SK-N-SH (cell line): ENCODE results near the gene ELOVL4. TPM values are rescaled to one million over a fixed set of nuclear protein-coding genes. Genes with fewer than 3 reads are reported as not detected.

Source experiments
- CTCF ChIA-PET: fragments of 300-600, 350-600 bp; formaldehyde crosslinking; extraction: SDS; loops from one replicate; lab custom pipeline; 2021; lab: Yijun Ruan, JAX
- POLR2A ChIA-PET: fragments of 350-600 bp; sonication (Branson Sonifier 250); formaldehyde crosslinking; extraction: SDS; loops from one replicate; lab custom pipeline; 2020; ENCODE audit warnings: antibody characterized with exemption, inconsistent platforms; lab: Yijun Ruan, JAX
- DNase-seq: peaks from one replicate; pipeline ENCODE4 v3.0.0; 2012
- H2AFZ ChIP-seq: fragments of 200-600 bp; sonication (generic); 2 replicates; pipeline ENCODE4 v1.8.1; 2016; ENCODE audit warnings: antibody characterized with exemption, mild to moderate bottlenecking, low read depth
- H3F3A ChIP-seq: fragments of 200-600 bp; sonication (generic); replicated peaks from 2 replicates; pipeline ENCODE3; 2016; ENCODE audit warnings: antibody characterized with exemption, mild to moderate bottlenecking; ENCODE audit not compliant: insufficient read depth
- H3K27ac ChIP-seq, 2 experiments: fragments of 200-500 bp in 1 of 2; fragments of 200-600 bp in 1 of 2; sonication (Bioruptor generic) in 1 of 2; sonication (generic), shearing (Covaris generic) in 1 of 2; 2 replicates each; pipeline versions ENCODE4 v1.5.1 to v1.6.1; 2014 to 2016; ENCODE audit warnings: low read depth in 2 of 2, inconsistent platforms in 1 of 2, low read length in 1 of 2, mild to moderate bottlenecking in 1 of 2, mixed read lengths in 1 of 2
- H3K27me3 ChIP-seq: fragments of 200-600 bp; sonication (generic), shearing (Covaris generic); 2 replicates; pipeline ENCODE4 v1.6.1; 2016; ENCODE audit warnings: mixed run types; ENCODE audit not compliant: insufficient read depth
- H3K36me3 ChIP-seq, 2 experiments: fragments of 200-500 bp in 1 of 2; fragments of 200-600 bp in 1 of 2; sonication (Bioruptor generic) in 1 of 2; sonication (generic) in 1 of 2; replicated peaks in 1 of 2; 2 replicates each; pipeline versions ENCODE3 to v1.5.1; 2014 to 2016; ENCODE audit warnings: low read length in 1 of 2, mild to moderate bottlenecking in 1 of 2; ENCODE audit not compliant: insufficient read depth in 2 of 2, control insufficient read depth in 1 of 2
- H3K4me1 ChIP-seq, 2 experiments: fragments of 200-500 bp in 1 of 2; fragments of 200-600 bp in 1 of 2; sonication (Bioruptor generic) in 1 of 2; sonication (generic), shearing (Covaris generic) in 1 of 2; 2 replicates each; pipeline versions ENCODE4 v1.5.1 to v1.6.1; 2014 to 2016; ENCODE audit warnings: low read depth in 1 of 2, low read length in 1 of 2, mixed run types in 1 of 2; ENCODE audit not compliant: insufficient read depth in 2 of 2, control insufficient read depth in 1 of 2
- H3K4me2 ChIP-seq: fragments of 200-600 bp; sonication (generic), shearing (Covaris generic); 2 replicates; pipeline ENCODE4 v1.6.1; 2017; ENCODE audit warnings: mixed run types
- H3K4me3 ChIP-seq, 2 experiments: fragments of 200-500 bp in 1 of 2; fragments of 200-600 bp in 1 of 2; sonication (Bioruptor generic) in 1 of 2; sonication (generic), shearing (Covaris generic) in 1 of 2; 2 replicates each; pipeline versions ENCODE4 v1.5.1 to v1.8.1; 2014 to 2016; ENCODE audit warnings: low read depth in 2 of 2, inconsistent platforms in 1 of 2, low read length in 1 of 2, mild to moderate bottlenecking in 1 of 2, mixed read lengths in 1 of 2, moderate library complexity in 1 of 2
- H3K79me2 ChIP-seq: fragments of 200-600 bp; sonication (generic); 2 replicates; pipeline ENCODE4 v1.8.1; 2017; ENCODE audit warnings: mild to moderate bottlenecking; ENCODE audit not compliant: insufficient read depth
- H3K9ac ChIP-seq: fragments of 200-600 bp; sonication (generic); 2 replicates; pipeline ENCODE4 v1.6.1; 2017; ENCODE audit warnings: mixed run types
- H3K9me2 ChIP-seq: fragments of 200-600 bp; sonication (generic); 2 replicates; pipeline ENCODE4 v1.6.1; 2017; ENCODE audit warnings: mixed run types
- H3K9me3 ChIP-seq: fragments of 200-600 bp; sonication (generic); 2 replicates; pipeline ENCODE4 v1.6.1; 2017; ENCODE audit warnings: mixed run types, mild to moderate bottlenecking, moderate library complexity
- H4K20me1 ChIP-seq: fragments of 200-600 bp; sonication (generic); 2 replicates; pipeline ENCODE4 v1.6.1; 2017; ENCODE audit warnings: mild to moderate bottlenecking, mixed run types; ENCODE audit not compliant: insufficient read depth
- EZH2phosphoT487 ChIP-seq: fragments of 200-600 bp; sonication (generic); IDR thresholded peaks from 2 replicates; pipeline ENCODE4 v1.6.1; 2017; ENCODE audit warnings: low read depth, mixed run types, mild to moderate bottlenecking, antibody characterized with exemption, moderate library complexity, borderline replicate concordance
- FOSL2 ChIP-seq: IDR thresholded peaks from 2 replicates; pipeline ENCODE4 v1.4.0; 2012; ENCODE audit warnings: low read depth, mild to moderate bottlenecking, moderate library complexity, borderline replicate concordance
- GATA2 ChIP-seq: sonication (generic); formaldehyde crosslinking; IDR thresholded peaks from 2 replicates; pipeline ENCODE4 v1.5.0; 2020; ENCODE audit warnings: mild to moderate bottlenecking, missing genetic modification reagents
- JUND ChIP-seq: IDR thresholded peaks from 2 replicates; pipeline ENCODE4 v1.4.0; 2012
- RAD21 ChIP-seq: IDR thresholded peaks from 2 replicates; pipeline ENCODE4 v1.6.1; 2012; ENCODE audit warnings: mild to moderate bottlenecking, low read length
- RFX5 ChIP-seq: IDR thresholded peaks from 2 replicates; pipeline ENCODE4 v1.6.1; 2012; ENCODE audit warnings: mild to moderate bottlenecking, improper control_type of control experiment, low read length
- SIN3A ChIP-seq: IDR thresholded peaks from 2 replicates; pipeline ENCODE4 v1.6.1; 2012; ENCODE audit warnings: low read depth, mild to moderate bottlenecking, low read length, moderate library complexity, borderline replicate concordance
- TAF1 ChIP-seq: IDR thresholded peaks from 2 replicates; pipeline ENCODE4 v1.6.1; 2012; ENCODE audit warnings: low read depth, mild to moderate bottlenecking, low read length, moderate library complexity, borderline replicate concordance
- TCF12 ChIP-seq: IDR thresholded peaks from 2 replicates; pipeline ENCODE4 v1.4.0; 2012
- WGBS: methylation state at CpG from one replicate; pipeline ENCODE4 v1.1.6; 2017; ENCODE audit warnings: low lambda C conversion rate; 5-methylcytosine and 5-hydroxymethylcytosine counted together
- polyA plus RNA-seq, 3 experiments: library from polyadenylated mRNA; depleted of rRNA; stranded (reverse); fragments of >200 nt; gene quantifications; 2 replicates each; pipeline ENCODE4 v1.2.3, GENCODE V29; 2012
- TF ChIP-seq, protein P1 (sequence below): IDR thresholded peaks from 2 replicates; pipeline ENCODE4 v1.6.1; 2012; ENCODE audit warnings: mild to moderate bottlenecking, low read depth, low read length, moderate library complexity
- TF ChIP-seq, protein P2 (sequence below): fragments of 150-350 bp; IDR thresholded peaks from 2 replicates; pipeline ENCODE4 v1.6.1; 2016; ENCODE audit warnings: mild to moderate bottlenecking, low read depth, low read length
- TF ChIP-seq, protein P3 (sequence below): IDR thresholded peaks from 2 replicates; pipeline ENCODE4 v1.4.0; 2012; ENCODE audit warnings: low read depth, borderline replicate concordance
- TF ChIP-seq, protein P4 (sequence below): fragments of 150-350 bp; IDR thresholded peaks from 2 replicates; pipeline ENCODE4 v1.6.1; 2017; ENCODE audit warnings: antibody characterized with exemption, low read length, low read depth, borderline replicate concordance
- TF ChIP-seq, protein P5 (sequence below): IDR thresholded peaks from 2 replicates; pipeline ENCODE4; 2012

The ELOVL4 gene
- polyA plus RNA-seq, 1 of the 3 experiments (the other 2 are of a cell fraction) = 1.9 TPM

DNA sequence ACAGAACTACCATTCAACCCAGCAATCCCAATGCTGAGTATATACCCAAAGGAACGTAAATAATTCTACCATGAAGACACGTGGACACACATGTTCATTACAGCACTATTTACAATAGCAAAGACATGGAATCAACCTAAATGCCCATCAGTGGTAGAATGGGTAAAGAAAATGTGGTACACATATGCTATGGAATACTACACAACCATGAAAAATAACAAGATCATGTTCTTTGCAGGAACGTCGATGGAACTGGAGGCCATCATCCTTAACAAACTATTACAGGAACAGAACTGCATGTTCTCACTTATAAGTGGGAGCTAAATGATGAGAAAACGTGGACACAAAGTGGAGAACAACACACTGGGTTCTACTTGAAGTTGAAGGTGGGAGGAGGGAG lies 22.4 kb upstream of the ELOVL4 start:
- TF ChIP-seq FOSL2 (no peak), SIN3A (no peak), EZH2phosphoT487 (no peak)
- TF ChIP-seq, protein P1, sequence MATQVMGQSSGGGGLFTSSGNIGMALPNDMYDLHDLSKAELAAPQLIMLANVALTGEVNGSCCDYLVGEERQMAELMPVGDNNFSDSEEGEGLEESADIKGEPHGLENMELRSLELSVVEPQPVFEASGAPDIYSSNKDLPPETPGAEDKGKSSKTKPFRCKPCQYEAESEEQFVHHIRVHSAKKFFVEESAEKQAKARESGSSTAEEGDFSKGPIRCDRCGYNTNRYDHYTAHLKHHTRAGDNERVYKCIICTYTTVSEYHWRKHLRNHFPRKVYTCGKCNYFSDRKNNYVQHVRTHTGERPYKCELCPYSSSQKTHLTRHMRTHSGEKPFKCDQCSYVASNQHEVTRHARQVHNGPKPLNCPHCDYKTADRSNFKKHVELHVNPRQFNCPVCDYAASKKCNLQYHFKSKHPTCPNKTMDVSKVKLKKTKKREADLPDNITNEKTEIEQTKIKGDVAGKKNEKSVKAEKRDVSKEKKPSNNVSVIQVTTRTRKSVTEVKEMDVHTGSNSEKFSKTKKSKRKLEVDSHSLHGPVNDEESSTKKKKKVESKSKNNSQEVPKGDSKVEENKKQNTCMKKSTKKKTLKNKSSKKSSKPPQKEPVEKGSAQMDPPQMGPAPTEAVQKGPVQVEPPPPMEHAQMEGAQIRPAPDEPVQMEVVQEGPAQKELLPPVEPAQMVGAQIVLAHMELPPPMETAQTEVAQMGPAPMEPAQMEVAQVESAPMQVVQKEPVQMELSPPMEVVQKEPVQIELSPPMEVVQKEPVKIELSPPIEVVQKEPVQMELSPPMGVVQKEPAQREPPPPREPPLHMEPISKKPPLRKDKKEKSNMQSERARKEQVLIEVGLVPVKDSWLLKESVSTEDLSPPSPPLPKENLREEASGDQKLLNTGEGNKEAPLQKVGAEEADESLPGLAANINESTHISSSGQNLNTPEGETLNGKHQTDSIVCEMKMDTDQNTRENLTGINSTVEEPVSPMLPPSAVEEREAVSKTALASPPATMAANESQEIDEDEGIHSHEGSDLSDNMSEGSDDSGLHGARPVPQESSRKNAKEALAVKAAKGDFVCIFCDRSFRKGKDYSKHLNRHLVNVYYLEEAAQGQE = no peak
- ChIA-PET POLR2A (no interaction called here), CTCF (no interaction called here)
- H3F3A ChIP-seq = no peaks in the 10 kb centered on the region
- no peak overlapping the region for H3K9ac ChIP-seq
- H3K36me3 ChIP-seq = no peaks in the 10 kb centered on the region
- no peaks in the 10 kb centered on the region for H3K27me3 ChIP-seq
- DNase-seq = no peak
- no peak overlapping the region for H3K4me2 ChIP-seq
- H3K9me3 ChIP-seq = no peaks in the 10 kb centered on the region
- H3K27ac ChIP-seq = no peak overlapping the region
- no peaks in the 10 kb centered on the region for H3K9me2 ChIP-seq
- no peaks in the 10 kb centered on the region for H3K4me1 ChIP-seq
- no peaks in the 10 kb centered on the region for H3K79me2 ChIP-seq
- H2AFZ ChIP-seq = no peak overlapping the region
- H3K4me3 ChIP-seq = no peak overlapping the region
- H4K20me1 ChIP-seq = no peaks in the 10 kb centered on the region
- 37% methylated on average over 5 of the region's 5 CpGs for WGBS

DNA sequence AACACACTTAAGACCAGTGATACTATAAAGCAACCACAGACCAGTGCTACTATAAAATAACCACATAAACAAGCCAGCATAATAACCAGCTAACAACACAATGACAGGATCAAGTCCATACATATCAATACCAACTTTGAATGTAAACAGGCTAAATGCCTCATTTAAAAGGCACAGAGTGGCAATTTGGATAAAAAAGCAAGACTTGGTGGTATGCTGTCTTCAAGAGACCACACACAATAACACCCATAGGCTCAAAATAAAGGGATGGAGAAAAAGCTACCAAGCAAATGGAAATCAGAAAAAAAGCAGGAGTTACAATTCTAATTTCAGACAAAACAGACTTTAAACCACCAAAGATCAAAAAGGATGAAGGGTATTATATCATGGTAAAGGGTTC lies 19.8 kb upstream of the ELOVL4 start:
- no peak overlapping the region for H2AFZ ChIP-seq
- H3K36me3 ChIP-seq = no peaks in the 10 kb centered on the region
- H3K9ac ChIP-seq = no peak overlapping the region
- no peak for TF ChIP-seq GATA2 (CRISPR knock-in tag)
- TF ChIP-seq JUND = no peak
- no peak for TF ChIP-seq TAF1
- TF ChIP-seq TCF12 = no peak
- TF ChIP-seq, protein P2, sequence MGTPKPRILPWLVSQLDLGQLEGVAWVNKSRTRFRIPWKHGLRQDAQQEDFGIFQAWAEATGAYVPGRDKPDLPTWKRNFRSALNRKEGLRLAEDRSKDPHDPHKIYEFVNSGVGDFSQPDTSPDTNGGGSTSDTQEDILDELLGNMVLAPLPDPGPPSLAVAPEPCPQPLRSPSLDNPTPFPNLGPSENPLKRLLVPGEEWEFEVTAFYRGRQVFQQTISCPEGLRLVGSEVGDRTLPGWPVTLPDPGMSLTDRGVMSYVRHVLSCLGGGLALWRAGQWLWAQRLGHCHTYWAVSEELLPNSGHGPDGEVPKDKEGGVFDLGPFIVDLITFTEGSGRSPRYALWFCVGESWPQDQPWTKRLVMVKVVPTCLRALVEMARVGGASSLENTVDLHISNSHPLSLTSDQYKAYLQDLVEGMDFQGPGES = no peak
- no peak for TF ChIP-seq RFX5
- no peak for TF ChIP-seq RAD21
- TF ChIP-seq, protein P3, sequence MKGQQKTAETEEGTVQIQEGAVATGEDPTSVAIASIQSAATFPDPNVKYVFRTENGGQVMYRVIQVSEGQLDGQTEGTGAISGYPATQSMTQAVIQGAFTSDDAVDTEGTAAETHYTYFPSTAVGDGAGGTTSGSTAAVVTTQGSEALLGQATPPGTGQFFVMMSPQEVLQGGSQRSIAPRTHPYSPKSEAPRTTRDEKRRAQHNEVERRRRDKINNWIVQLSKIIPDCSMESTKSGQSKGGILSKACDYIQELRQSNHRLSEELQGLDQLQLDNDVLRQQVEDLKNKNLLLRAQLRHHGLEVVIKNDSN = no peak
- TF ChIP-seq, protein P4, sequence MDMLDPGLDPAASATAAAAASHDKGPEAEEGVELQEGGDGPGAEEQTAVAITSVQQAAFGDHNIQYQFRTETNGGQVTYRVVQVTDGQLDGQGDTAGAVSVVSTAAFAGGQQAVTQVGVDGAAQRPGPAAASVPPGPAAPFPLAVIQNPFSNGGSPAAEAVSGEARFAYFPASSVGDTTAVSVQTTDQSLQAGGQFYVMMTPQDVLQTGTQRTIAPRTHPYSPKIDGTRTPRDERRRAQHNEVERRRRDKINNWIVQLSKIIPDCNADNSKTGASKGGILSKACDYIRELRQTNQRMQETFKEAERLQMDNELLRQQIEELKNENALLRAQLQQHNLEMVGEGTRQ = no peak
- TF ChIP-seq, protein P5, sequence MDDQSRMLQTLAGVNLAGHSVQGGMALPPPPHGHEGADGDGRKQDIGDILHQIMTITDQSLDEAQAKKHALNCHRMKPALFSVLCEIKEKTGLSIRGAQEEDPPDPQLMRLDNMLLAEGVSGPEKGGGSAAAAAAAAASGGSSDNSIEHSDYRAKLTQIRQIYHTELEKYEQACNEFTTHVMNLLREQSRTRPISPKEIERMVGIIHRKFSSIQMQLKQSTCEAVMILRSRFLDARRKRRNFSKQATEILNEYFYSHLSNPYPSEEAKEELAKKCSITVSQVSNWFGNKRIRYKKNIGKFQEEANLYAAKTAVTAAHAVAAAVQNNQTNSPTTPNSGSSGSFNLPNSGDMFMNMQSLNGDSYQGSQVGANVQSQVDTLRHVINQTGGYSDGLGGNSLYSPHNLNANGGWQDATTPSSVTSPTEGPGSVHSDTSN = no peak
- no peak overlapping the region for H3K27ac ChIP-seq
- no peaks in the 10 kb centered on the region for H3K79me2 ChIP-seq
- CTCF ChIA-PET = interaction anchor here (0.8 kb wide), 1 partner anchor 18 kb away, joined by 4 read pairs; no protein-coding TSS in a partner anchor
- no peak overlapping the region for H3K4me3 ChIP-seq
- POLR2A ChIA-PET = no interaction called here
- no peaks in the 10 kb centered on the region for H3K27me3 ChIP-seq
- H3K4me1 ChIP-seq = no peaks in the 10 kb centered on the region
- H3K9me2 ChIP-seq = no peaks in the 10 kb centered on the region
- no peak for DNase-seq
- no peaks in the 10 kb centered on the region for H4K20me1 ChIP-seq
- H3K4me2 ChIP-seq = no peak overlapping the region
- no peaks in the 10 kb centered on the region for H3F3A ChIP-seq
- H3K9me3 ChIP-seq = no peaks in the 10 kb centered on the region
